ENCODE data around the gene EEF1AKMT1. TPM values are rescaled to one million over a fixed set of nuclear protein-coding genes. Genes with fewer than 3 reads are reported as not detected.

The EEF1AKMT1 gene
- total and polyA plus RNA-seq, 10 of the 15 experiments (the other 5 are each of a cell fraction or from before 2014, with no cell fraction given) = 7.9 to 44.5 (median 11.0) TPM

DNA sequence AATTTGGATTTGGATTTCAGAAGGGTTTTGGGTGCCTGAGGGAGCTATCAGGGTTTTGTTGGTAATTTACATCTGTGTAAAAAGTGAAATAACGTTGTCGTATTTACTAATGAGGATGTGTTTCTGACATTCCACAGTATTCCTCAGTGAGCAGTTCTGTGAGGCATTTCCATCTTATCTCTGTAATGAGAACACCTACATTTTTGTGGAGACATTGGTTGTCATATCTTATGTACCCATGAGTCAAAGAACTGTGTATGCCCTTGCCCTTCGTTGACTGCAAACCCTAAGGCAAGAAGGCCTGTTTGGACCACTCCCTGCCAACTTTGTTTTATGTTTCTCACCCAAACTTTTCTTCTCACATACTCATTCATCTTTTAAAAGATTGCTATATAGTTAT, 84.5 kb downstream of the EEF1AKMT1 start:
- TF ChIP-seq HDAC2 (IDR thresholded peaks at IDR 0.05) = no peak
- no peak for TF ChIP-seq EZH2 (IDR thresholded peaks at IDR 0.05; ENCODE audit: borderline replicate concordance, control insufficient read depth, low read depth, low read length)
- Histone ChIP-seq H2AFZ (ENCODE audit: control insufficient read depth, low read depth, low read length) (no peak overlapping the region), H3K79me2 (ENCODE audit: control insufficient read depth, insufficient read depth, low read length) (no peaks in the 10 kb centered on the region), H3K9ac (ENCODE audit: control insufficient read depth, insufficient read depth, low read length) (no peak overlapping the region), H3K4me1 (ENCODE audit: control insufficient read depth, insufficient read depth, low read length) (no peaks in the 10 kb centered on the region), H3K4me3 (no peak overlapping the region), H3K9me3 (replicated peaks; ENCODE audit: control insufficient read depth, insufficient read depth, low read length) (no peaks in the 10 kb centered on the region), H4K20me1 (ENCODE audit: control insufficient read depth, insufficient read depth) (no peaks in the 10 kb centered on the region), H3K4me2 (ENCODE audit: control insufficient read depth, insufficient read depth) (no peak overlapping the region), H3K27ac (ENCODE audit: control insufficient read depth, insufficient read depth) (no peak overlapping the region), H3K27me3 (replicated peaks in 1 of 2; ENCODE audit: control insufficient read depth in 2 of 2, insufficient read depth in 2 of 2, low read length in 1 of 2) (no peaks in the 10 kb centered on the region), H3K36me3 (ENCODE audit: control insufficient read depth in 2 of 2, insufficient read depth in 2 of 2, low read length in 1 of 2) (no peaks in the 10 kb centered on the region)
- intact Hi-C loops (cut with micrococcal nuclease; ENCODE audit: unreplicated experiment) = no loop called here
- ChIA-PET POLR2A (no interaction called here), CTCF (no interaction called here), SMC1A (ENCODE audit: uncharacterized antibody, unreplicated experiment) (no interaction called here), RAD21 (ENCODE audit: unreplicated experiment) (no interaction called here)
- no peak for FAIRE-seq
- in situ Hi-C loops (cut with MboI) = no loop called here
- DNase-seq (ENCODE audit: low read depth, low spot score) = no peak
- ATAC-seq = no peak
- BruUV-seq (replicated peaks) = no TSS peak
- 100% methylated on average over 3 of the region's 3 CpGs for WGBS (ENCODE audit: insufficient coverage, insufficient replicate concordance, low lambda C conversion rate, missing lambda C conversion rate)

DNA sequence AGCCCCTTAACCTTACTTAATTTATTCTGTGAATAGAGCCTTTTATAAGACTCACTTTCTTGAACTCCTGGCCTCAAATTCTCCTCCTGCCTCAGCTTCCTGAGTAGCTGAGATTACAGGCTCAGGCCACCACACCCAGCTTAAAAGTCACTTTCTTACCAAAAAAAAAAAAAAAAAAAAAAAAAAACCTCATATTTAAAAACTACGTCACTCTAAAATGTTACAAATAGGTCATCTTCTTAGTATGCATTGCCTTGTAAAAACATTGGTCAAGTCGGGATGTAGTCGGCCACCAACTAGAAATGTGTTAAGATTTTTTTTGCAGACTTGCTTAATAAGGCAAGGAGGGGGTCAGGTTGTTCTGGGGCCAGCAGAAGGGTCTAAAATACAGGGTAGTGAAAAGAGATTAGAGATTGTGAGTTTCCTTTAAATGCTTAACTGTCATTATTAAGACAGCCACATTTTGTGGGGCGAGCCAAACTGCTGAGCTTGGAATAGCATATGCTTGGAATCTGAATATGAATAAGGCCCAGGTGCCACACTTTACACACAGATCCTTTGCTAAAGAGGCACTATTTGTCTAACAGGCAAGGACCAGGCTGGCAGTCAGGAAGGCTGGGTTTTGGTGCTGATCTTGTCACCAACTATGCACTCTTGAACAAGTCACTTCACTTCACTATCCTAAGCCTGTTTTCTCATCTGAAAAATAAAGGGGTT, 86.7 kb downstream of the EEF1AKMT1 start:
- in situ Hi-C loops (cut with MboI) = no loop called here
- Histone ChIP-seq H3K9me3 (replicated peaks; ENCODE audit: control insufficient read depth, insufficient read depth, low read length) (no peaks in the 10 kb centered on the region), H3K36me3 (ENCODE audit: control insufficient read depth in 2 of 2, insufficient read depth in 2 of 2, low read length in 1 of 2) (no peaks in the 10 kb centered on the region), H3K79me2 (ENCODE audit: control insufficient read depth, insufficient read depth, low read length) (no peaks in the 10 kb centered on the region), H3K9ac (ENCODE audit: control insufficient read depth, insufficient read depth, low read length) (no peak overlapping the region), H3K4me2 (ENCODE audit: control insufficient read depth, insufficient read depth) (no peak overlapping the region), H4K20me1 (ENCODE audit: control insufficient read depth, insufficient read depth) (no peaks in the 10 kb centered on the region), H3K27me3 (replicated peaks in 1 of 2; ENCODE audit: control insufficient read depth in 2 of 2, insufficient read depth in 2 of 2, low read length in 1 of 2) (no peaks in the 10 kb centered on the region), H3K4me3 (no peak overlapping the region), H3K4me1 (ENCODE audit: control insufficient read depth, insufficient read depth, low read length) (no peaks in the 10 kb centered on the region), H3K27ac (ENCODE audit: control insufficient read depth, insufficient read depth) (no peak overlapping the region), H2AFZ (ENCODE audit: control insufficient read depth, low read depth, low read length) (no peak overlapping the region)
- WGBS (ENCODE audit: insufficient coverage, insufficient replicate concordance, low lambda C conversion rate, missing lambda C conversion rate) = 96% methylated on average over 4 of the region's 4 CpGs
- POLR2A ChIA-PET = no interaction called here
- CTCF ChIA-PET = interaction anchor here (1.0 kb wide), 1 partner anchor 192 kb away, joined by 4 read pairs; no protein-coding TSS in a partner anchor
- ATAC-seq (no peak), FAIRE-seq (no peak), DNase-seq (ENCODE audit: low read depth, low spot score) (no peak)
- intact Hi-C loops (cut with micrococcal nuclease; ENCODE audit: unreplicated experiment) = no loop called here
- SMC1A ChIA-PET (ENCODE audit: uncharacterized antibody, unreplicated experiment) = interaction anchor here (1.0 kb wide), 1 partner anchor 15 kb away, joined by 4 read pairs; no protein-coding TSS in a partner anchor
- no TSS peak for BruUV-seq (replicated peaks)
- RAD21 ChIA-PET (ENCODE audit: unreplicated experiment) = no interaction called here
- no peak for TF ChIP-seq MTA3 (IDR thresholded peaks at IDR 0.05; ENCODE audit: borderline replicate concordance, low read length)
- no peak for TF ChIP-seq EGR1 (IDR thresholded peaks at IDR 0.05; ENCODE audit: borderline replicate concordance in 1 of 2, low read depth in 2 of 2, low read length in 2 of 2)
- TF ChIP-seq SREBF2 (IDR thresholded peaks at IDR 0.05; ENCODE audit: low read length) = no peak
- TF ChIP-seq MYC (IDR thresholded peaks at IDR 0.05; ENCODE audit: insufficient read depth, insufficient read length, insufficient replicate concordance, low read length, severe bottlenecking) = no peak
- no peak for TF ChIP-seq CHD4 (IDR thresholded peaks at IDR 0.05)
- no peak for TF ChIP-seq CREM (IDR thresholded peaks at IDR 0.05; ENCODE audit: low read depth)

All from GM12878 (cell line).